Activated T-helper 17 cell treated with anti-CD3 and anti-CD28 coated beads, Interleukin-2, amount 50 U/mL, for 72 hours (primary cell): Measurements from ENCODE around the gene SSRP1. TPM values are rescaled to one million over a fixed set of nuclear protein-coding genes. Genes with fewer than 3 reads are reported as not detected.
"Not testable (repeated sequence)": the region's sequence is repeated elsewhere in the genome, so short reads cannot be mapped to it uniquely, and the experiment has no call there.

ENCODE experiments used
- ATAC-seq: fragments of 150-1000 bp; cut with Tn5 transposase; replicated peaks from 2 replicates; pipeline ENCODE4 v1.10.0; 2021; ENCODE audit warnings: mild to moderate bottlenecking, moderate library complexity
- H3K27ac Mint-ChIP-seq: one replicate; pipeline ENCODE4 v1.8.0; 2022; ENCODE audit warnings: mixed read lengths
- H3K27me3 Mint-ChIP-seq: one replicate; pipeline ENCODE4 v1.8.0; 2022; ENCODE audit warnings: mixed read lengths
- H3K36me3 Mint-ChIP-seq: one replicate; pipeline ENCODE4 v1.8.0; 2022; ENCODE audit warnings: low read depth, mild to moderate bottlenecking, mixed read lengths
- H3K4me1 Mint-ChIP-seq: one replicate; pipeline ENCODE4 v1.8.0; 2022; ENCODE audit warnings: mixed read lengths
- H3K4me3 Mint-ChIP-seq: one replicate; pipeline ENCODE4 v1.8.0; 2022; ENCODE audit warnings: mild to moderate bottlenecking, mixed read lengths
- H3K9me3 Mint-ChIP-seq: one replicate; pipeline ENCODE4 v1.8.0; 2022; ENCODE audit warnings: mixed read lengths
- total RNA-seq, 2 donors: library from RNA; stranded (reverse); gene quantifications; one replicate each; pipeline ENCODE4 v1.2.3, GENCODE V29; 2022

SSRP1 gene
- total RNA-seq, 2 donors from 2014 or later = 92.1 to 171 TPM

DNA sequence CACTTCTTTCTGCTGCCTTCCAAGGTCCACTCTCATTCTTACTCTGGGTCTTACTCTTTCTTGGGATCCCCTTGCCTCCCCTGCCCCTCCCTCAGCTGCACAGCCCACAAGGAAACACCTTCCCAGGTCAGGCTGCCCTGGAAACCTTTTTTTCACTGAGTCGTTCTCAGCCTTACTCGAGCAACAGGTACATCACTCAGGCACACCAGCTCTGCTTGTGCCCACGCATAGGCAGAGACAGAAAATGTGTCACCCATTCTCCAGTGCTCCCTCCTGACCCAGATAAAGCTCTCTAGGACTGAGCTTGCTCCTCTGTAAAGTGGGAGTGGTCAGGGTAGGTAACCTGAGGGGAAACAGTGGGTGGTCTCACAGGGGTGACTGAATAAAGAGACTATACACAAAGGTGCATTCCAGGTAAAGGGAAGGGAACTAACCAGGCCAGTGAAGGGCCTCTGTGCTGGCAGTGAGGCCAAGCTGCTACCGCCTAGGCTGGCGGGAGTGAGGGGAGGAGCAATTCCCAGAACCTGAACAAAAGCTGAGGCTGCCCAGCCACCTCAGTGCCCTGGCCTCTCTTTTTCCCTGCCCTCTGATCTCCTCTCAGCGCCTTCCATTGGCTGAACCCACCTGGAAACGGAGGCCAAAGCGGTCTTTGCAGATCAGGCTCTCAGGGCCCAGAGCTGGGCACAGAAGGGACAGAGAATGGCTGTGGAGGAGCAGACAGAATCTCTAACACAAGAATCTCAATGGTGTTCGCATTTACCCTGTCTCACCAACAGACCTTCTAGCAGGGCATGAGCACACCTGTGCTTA is 29.4 kb upstream of the SSRP1 start:
- Mint-ChIP-seq H3K4me3 (no peak overlapping the region), H3K36me3 (no peaks in the 10 kb centered on the region), H3K9me3 (no peaks in the 10 kb centered on the region), H3K4me1 (no peaks in the 10 kb centered on the region), H3K27ac (no peak overlapping the region), H3K27me3 (peaks cover 11% of the 10 kb centered on the region)
- ATAC-seq = no peak

DNA sequence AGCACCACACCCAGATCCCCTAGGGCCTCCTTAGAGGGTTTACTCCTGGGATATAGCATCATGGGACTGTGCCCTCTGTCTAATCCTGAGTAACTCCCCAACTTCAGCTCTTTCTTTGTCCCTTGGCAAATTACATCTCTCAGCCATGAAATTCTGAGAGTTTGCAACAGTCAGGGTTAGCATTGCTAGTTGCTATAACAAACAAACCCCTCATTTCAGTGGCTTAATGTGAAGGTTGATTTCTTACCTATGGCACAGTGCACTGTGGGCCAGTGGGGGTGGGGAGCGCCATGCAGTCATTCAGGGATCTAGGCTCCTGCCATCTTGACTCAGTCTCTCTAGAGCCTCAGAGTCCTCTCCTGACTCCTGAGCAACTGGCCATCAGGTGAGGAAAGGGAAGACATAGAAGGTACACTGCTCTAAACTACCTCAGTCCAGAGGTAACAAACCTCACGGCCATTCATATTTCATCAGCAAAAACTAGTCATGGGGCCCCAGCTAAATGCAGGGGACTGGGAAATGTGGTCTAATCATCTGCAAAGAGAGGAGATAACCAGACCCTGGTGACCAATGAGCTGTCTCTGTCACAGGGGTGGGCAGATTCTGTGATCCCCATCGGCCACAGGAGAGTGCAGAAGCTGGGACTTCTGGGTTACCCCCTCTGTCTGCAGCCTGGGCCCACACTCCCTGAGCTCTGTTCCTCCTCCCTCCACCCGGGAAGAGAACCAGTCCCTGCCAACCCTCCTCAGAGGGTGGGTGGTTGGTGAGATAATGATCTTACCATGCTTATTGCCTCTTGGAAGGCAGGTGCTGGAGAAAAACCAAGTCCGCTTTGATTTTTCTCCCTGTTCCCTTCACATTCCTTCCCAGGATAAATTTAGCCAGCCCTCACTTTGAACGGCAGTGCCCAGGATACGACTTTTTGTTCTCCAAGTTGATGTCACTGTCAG is 27.7 kb upstream of the SSRP1 start:
- H3K9me3 Mint-ChIP-seq = no peaks in the 10 kb centered on the region
- H3K27ac Mint-ChIP-seq = no peak overlapping the region
- ATAC-seq = no peak
- H3K4me3 Mint-ChIP-seq = no peak overlapping the region
- H3K4me1 Mint-ChIP-seq = no peaks in the 10 kb centered on the region
- no peaks in the 10 kb centered on the region for H3K36me3 Mint-ChIP-seq
- H3K27me3 Mint-ChIP-seq = peaks cover 11% of the 10 kb centered on the region

DNA sequence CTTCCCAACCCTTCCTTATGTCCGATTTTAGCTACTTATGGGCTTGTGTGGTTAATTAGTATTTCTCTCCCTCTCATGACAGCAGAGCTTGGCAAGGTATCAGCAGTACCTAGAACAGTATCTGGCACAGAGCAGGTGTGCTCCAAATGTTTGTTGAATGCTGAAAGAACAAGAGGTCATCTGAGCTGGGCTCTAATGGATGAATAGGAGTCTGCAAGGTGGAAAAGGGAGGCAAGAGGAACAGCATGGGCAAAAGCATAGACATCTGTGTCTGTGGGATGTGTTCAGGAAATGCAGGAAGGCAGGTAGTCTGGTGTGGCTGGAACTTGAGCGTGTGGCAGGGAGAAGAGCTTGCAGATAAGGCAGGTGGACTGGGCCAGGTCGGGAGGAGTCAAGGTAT is 26.2 kb upstream of the SSRP1 start:
- Mint-ChIP-seq H3K4me1 (no peaks in the 10 kb centered on the region), H3K27ac (no peak overlapping the region)
- ATAC-seq = no peak

DNA sequence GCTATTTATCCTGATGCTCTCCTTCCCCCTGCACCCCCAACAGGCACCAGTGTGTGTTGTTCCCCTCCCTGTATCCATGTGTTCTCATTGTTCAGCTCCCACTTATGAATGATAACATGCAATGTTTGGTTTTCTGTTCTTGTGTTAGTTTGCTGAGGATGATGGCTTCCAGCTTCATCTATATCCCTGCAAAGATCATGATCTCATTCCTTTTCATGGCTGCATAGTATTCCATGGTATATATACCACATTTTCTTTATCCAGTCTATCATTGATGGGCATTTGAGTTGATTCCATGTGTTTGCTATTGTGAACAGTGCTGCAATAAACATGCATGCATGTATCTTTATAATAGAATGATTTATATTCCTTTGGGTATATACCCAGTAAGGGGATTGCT is 25.7 kb upstream of the SSRP1 start:
- not testable (repeated sequence) for H3K9me3 Mint-ChIP-seq, H3K27me3 Mint-ChIP-seq, H3K4me3 Mint-ChIP-seq, H3K27ac Mint-ChIP-seq, H3K36me3 Mint-ChIP-seq, H3K4me1 Mint-ChIP-seq, ATAC-seq

More for the DNA sequence above, 26.2 kb upstream of the SSRP1 start:
- Mint-ChIP-seq H3K36me3 (no peaks in the 10 kb centered on the region), H3K4me3 (no peak overlapping the region), H3K27me3 (peaks cover 11% of the 10 kb centered on the region), H3K9me3 (no peaks in the 10 kb centered on the region)

DNA sequence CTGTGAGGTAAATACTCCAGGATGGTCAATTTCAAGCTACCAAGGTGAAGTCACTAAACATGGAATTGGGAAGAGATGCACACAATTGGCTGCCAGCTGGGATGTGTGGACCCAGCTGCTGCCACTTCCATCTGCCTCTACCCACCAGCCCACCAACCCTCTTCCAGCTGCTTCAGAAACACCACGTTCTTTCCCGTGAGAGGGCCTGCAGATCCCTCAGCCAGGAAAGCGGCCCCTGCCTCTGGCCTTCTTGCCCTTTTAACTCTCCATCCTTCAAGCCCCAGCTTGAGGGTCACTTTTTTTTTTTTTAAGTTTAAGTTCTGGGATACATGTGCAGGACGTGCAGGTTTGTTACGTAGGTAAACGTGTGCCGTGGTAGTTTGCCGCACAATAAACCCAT is 25.3 kb upstream of the SSRP1 start:
- Mint-ChIP-seq H3K36me3 (no peaks in the 10 kb centered on the region), H3K27ac (no peak overlapping the region)
- ATAC-seq = no peak

DNA sequence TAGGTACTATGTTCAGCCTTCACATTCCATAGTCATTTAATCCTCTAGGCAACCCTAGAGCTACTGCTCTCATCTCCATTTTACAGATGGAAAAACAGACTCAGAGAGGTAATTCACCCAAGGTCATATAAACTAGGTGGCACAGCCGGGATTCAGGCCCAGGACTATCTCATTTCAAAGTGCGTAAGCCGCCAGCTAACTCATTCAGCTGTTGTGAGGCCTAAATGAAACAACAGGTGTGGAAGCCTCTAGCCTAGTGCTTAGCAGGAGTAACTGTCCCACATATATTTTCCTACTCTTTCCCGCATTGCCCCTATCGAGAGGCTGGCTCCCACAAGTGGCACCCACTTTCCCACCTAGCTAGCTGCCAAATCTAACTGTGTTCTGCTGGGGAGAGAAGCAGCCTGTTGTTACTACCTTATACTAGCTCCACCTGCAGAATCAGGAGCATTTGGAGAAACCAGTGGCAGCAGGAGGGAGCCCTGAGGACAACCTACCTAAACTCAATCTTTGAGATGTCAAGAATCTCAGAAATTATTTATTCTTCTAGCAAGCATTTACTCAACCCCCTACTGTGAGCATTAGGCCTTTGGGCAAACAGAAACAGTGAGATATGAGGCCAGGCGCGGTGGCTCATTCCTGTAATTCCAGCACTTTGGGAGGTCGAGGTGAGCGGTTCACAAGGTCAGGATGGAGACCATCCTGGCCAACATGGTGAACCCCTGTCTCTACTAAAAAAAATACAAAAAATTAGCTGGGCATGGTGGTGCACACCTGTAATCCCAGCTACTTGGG is 24.4 kb upstream of the SSRP1 start:
- Mint-ChIP-seq H3K27me3 (peaks cover 8% of the 10 kb centered on the region), H3K27ac (no peak overlapping the region)

More for the DNA sequence above, 25.3 kb upstream of the SSRP1 start:
- Mint-ChIP-seq H3K4me3 (no peak overlapping the region), H3K9me3 (no peaks in the 10 kb centered on the region), H3K4me1 (no peaks in the 10 kb centered on the region), H3K27me3 (peaks cover 8% of the 10 kb centered on the region)

DNA sequence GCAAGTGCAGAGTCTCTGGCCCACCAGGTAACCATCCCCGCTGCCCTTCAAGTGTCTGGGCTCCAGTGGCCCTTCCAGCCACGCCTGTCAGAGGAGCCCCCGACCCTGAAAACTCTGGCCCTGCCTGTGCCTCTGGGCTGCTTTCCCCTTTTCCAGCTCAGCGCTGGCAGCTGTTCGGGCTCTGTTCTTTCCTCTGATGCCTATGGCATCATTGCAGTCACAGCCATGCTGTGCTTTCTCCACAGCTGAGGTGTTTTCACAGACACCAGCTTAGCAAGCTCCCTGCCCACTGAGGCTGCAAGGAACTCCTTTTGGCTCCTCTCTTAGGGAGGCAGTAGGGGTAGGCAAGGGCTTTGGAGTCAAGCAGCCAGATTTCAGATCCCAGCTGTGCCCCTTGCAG is 23.7 kb upstream of the SSRP1 start:
- no peaks in the 10 kb centered on the region for H3K4me1 Mint-ChIP-seq
- H3K27me3 Mint-ChIP-seq = peaks cover 13% of the 10 kb centered on the region
- H3K36me3 Mint-ChIP-seq = no peaks in the 10 kb centered on the region
- no peak overlapping the region for H3K27ac Mint-ChIP-seq
- H3K4me3 Mint-ChIP-seq = no peak overlapping the region
- ATAC-seq = no peak
- H3K9me3 Mint-ChIP-seq = no peaks in the 10 kb centered on the region

More for the DNA sequence above, 24.4 kb upstream of the SSRP1 start:
- Mint-ChIP-seq H3K9me3 (no peaks in the 10 kb centered on the region), H3K4me3 (no peak overlapping the region), H3K36me3 (no peaks in the 10 kb centered on the region), H3K4me1 (no peaks in the 10 kb centered on the region)
- no peak for ATAC-seq

DNA sequence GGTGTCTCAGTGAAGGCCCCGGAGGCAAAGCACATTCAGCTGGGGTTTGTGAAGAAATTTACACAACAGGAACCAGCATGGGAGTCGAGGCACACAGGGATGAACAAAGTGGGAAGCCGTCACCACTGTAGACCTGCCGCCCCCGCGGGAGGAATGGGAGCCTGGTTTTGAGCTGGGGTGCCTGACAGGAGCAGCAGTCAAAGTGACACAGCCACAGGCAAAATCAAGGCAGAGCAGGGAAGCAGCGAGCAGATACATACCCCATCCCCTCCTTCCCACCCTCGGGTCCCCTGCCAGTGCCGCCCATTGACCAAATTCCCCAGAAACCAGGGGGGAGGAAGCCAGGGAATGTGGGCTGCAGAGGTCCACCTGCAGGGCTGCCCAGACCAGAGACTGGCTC is 23.3 kb upstream of the SSRP1 start:
- H3K4me3 Mint-ChIP-seq = no peak overlapping the region
- no peak for ATAC-seq
- peaks cover 15% of the 10 kb centered on the region for H3K27me3 Mint-ChIP-seq
- H3K4me1 Mint-ChIP-seq = no peaks in the 10 kb centered on the region
- H3K27ac Mint-ChIP-seq = no peak overlapping the region
- H3K36me3 Mint-ChIP-seq = no peaks in the 10 kb centered on the region
- H3K9me3 Mint-ChIP-seq = no peaks in the 10 kb centered on the region

DNA sequence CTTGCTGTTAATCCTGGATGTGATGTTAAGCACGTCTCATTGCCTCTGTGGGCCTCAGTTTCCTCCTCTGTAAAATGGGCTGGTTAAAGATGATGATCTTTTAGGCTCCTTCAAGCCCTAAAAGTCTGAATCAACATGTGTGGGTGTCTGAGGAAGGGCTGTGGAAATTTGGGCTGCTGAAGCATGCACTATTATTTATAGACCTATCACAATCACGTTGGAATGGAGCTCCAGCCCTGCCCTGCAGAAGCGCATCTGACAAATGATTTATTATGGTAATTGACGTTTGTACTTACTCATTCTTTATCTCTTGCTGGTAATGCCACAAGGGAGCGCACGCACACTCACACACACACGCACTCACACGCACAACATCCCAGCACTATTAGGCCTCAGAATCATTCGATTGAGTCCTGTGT is 22.9 kb upstream of the SSRP1 start:
- Mint-ChIP-seq H3K4me3 (no peak overlapping the region), H3K36me3 (no peaks in the 10 kb centered on the region), H3K27me3 (peaks cover 15% of the 10 kb centered on the region), H3K9me3 (no peaks in the 10 kb centered on the region), H3K27ac (no peak overlapping the region), H3K4me1 (no peaks in the 10 kb centered on the region)
- peak; percentile 26 for ATAC-seq

DNA sequence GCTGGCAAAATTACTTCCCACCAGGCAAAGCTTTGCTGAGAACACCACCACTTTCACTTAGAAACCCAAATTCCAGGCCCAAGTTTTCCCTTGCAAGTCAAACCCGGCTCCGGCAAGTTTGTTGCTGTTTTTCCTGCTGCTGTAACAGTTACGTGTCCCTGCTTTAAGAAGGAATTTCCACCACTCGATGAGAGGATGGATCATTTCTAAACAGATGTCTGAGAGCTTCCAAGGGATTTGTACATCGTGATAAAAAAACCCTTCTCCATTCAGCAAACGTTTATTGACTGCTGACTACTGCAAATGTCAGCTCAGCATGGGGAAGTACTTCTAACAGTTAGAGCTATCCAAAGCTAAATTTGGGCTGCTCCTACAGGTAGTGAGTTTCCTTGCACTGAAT is 22.2 kb upstream of the SSRP1 start:
- peaks cover 9% of the 10 kb centered on the region for H3K27me3 Mint-ChIP-seq
- H3K27ac Mint-ChIP-seq = no peak overlapping the region
- ATAC-seq = no peak
- H3K4me3 Mint-ChIP-seq = no peak overlapping the region
- no peaks in the 10 kb centered on the region for H3K36me3 Mint-ChIP-seq
- no peaks in the 10 kb centered on the region for H3K4me1 Mint-ChIP-seq
- no peaks in the 10 kb centered on the region for H3K9me3 Mint-ChIP-seq

DNA sequence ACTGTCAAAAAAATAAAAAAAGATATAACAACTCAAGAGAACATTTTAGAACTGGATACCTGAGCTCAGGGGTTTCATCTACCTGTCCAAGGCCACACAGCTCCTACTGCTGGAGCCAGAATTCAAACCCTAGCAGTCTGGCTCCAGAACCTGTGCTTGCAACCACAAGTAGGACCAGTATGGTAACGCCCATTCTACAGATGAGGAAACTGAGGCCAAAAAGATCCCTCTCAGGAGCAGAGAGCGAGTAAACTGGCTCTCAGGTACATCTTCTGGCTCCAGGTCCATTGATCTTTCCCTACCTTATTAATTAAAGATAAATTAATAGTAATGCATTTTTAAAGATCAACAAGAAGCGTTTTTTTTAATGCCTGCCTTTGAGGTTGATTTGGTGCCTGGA is 21.6 kb upstream of the SSRP1 start:
- H3K4me3 Mint-ChIP-seq = no peak overlapping the region
- H3K36me3 Mint-ChIP-seq = no peaks in the 10 kb centered on the region
- peaks cover 7% of the 10 kb centered on the region for H3K27me3 Mint-ChIP-seq
- no peak overlapping the region for H3K27ac Mint-ChIP-seq
- no peak for ATAC-seq
- H3K9me3 Mint-ChIP-seq = no peaks in the 10 kb centered on the region
- no peaks in the 10 kb centered on the region for H3K4me1 Mint-ChIP-seq

DNA sequence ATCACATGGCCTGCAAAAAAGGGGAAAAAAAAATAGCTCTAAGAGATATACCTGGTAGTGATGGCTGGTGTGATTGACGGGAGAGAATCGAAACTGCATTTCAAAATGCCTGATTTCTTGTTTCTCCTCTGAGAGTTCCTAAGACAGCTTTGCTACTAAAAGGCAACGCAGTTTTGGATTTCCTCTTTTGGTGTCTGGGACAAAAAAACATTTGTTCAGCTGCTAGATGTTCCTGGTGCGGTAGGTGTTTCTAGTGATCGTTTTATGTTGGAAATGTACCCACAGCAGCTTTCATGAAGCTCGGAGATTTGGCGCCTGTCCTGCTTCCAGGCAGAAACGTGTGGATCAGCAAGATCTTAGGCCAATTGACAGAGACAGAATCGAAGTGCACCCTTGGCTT is 20.6 kb upstream of the SSRP1 start:
- no peak for ATAC-seq

DNA sequence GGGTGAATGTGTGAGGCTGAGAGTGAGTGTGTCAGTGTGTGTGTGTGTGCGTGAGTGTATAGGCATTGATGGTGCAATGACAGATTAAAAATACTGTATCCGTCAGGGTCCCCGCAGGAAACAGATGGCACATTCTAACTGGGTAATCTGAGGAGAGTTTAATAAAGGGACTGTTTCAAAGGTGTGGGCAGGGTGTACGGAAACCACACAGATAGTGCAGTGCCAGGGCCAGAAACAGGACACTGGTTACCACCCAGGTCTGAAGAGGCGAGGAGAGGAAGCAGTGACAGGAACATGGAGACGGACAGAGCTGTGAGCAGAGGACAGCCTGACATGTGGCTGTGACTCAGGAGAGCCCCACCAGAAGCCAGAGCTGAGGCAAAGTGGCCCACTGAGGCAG is 19.0 kb upstream of the SSRP1 start:
- Mint-ChIP-seq H3K4me3 (no peak overlapping the region), H3K27me3 (peaks cover 7% of the 10 kb centered on the region), H3K36me3 (no peaks in the 10 kb centered on the region), H3K4me1 (no peaks in the 10 kb centered on the region), H3K9me3 (no peaks in the 10 kb centered on the region), H3K27ac (no peak overlapping the region)
- ATAC-seq = no peak

More for the DNA sequence above, 20.6 kb upstream of the SSRP1 start:
- Mint-ChIP-seq H3K27me3 (peaks cover 7% of the 10 kb centered on the region), H3K4me1 (no peaks in the 10 kb centered on the region), H3K4me3 (no peak overlapping the region), H3K9me3 (no peaks in the 10 kb centered on the region), H3K36me3 (no peaks in the 10 kb centered on the region), H3K27ac (no peak overlapping the region)

DNA sequence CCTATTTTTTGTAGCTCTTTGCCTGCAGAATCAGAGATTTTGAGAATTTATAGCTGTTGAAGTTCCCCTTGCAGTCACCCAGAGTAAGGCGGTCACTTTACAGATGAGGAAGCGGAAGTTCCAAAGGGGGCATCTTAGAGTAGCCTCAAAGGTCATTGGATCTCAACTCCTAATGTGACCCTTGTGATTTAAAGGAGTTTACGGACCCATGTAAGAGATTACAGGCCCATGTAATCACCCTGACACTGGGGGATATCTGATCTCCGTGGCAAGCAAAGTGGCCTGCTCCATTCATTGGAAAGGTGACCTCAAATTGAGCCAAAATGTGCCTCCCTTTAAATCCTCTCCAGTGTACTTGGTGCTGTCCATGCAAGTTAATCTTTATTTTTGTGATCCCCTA is 18.2 kb upstream of the SSRP1 start:
- no peak for ATAC-seq
- no peaks in the 10 kb centered on the region for H3K36me3 Mint-ChIP-seq
- no peaks in the 10 kb centered on the region for H3K4me1 Mint-ChIP-seq
- no peak overlapping the region for H3K27ac Mint-ChIP-seq
- H3K9me3 Mint-ChIP-seq = no peaks in the 10 kb centered on the region
- H3K4me3 Mint-ChIP-seq = no peak overlapping the region
- H3K27me3 Mint-ChIP-seq = peaks cover 7% of the 10 kb centered on the region
